Mesenteric fat pad (tissue), 1 donor: ENCODE measurements around the gene NAA25. TPM values are rescaled to one million over a fixed set of nuclear protein-coding genes. Genes with fewer than 3 reads are reported as not detected.
"Not testable (repeated sequence)": the region's sequence is repeated elsewhere in the genome, so short reads cannot be mapped to it uniquely, and the experiment has no call there.

Experiments
- DNase-seq: peaks from one replicate; pipeline ENCODE4 v3.0.0-alpha.2; 2020; ENCODE audit warnings: low spot score
- total RNA-seq: library from RNA; stranded (reverse); fragmentation: NEBNext Ultra II Directional; extraction: Animal tissue kit (Norgen Biotek cat#: 25700); gene quantifications from one replicate; pipeline ENCODE4 v1.2.1, GENCODE V29; 2021
- donor health status: DM: yes; HTN: yes; CAD: no.

The NAA25 gene
- total RNA-seq, 1 donor from 2014 or later = 31.6 TPM

- DNase-seq = no peak
Observed at GRCh38 chr12:112010415-112011344, 97.9 kb downstream of the NAA25 start.

GRCh38 chr12:112009596-112009995 lies 99.0 kb downstream of the NAA25 start:
- DNase-seq = not testable (repeated sequence)

- no peak for DNase-seq
Observed at GRCh38 chr12:112008918-112009317, 99.7 kb downstream of the NAA25 start.

- no peak for DNase-seq
Observed at GRCh38 chr12:112007945-112008344, 100.6 kb downstream of the NAA25 start.

GRCh38 chr12:112005419-112006395 lies 102.9 kb downstream of the NAA25 start:
- no peak for DNase-seq

- DNase-seq = no peak
Observed at GRCh38 chr12:112004041-112004440, 104.5 kb downstream of the NAA25 start.

- no peak for DNase-seq
Observed at GRCh38 chr12:112001576-112001975, 107.0 kb downstream of the NAA25 start.

- DNase-seq = no peak
Observed at GRCh38 chr12:112000820-112001219, 107.8 kb downstream of the NAA25 start.

- not testable (repeated sequence) for DNase-seq
Observed at GRCh38 chr12:111999129-111999528, 109.5 kb downstream of the NAA25 start.

GRCh38 chr12:111998015-111998414 lies 110.6 kb downstream of the NAA25 start:
- DNase-seq = no peak

- no peak for DNase-seq
Observed at GRCh38 chr12:111997300-111997699, 111.3 kb downstream of the NAA25 start.

GRCh38 chr12:111995782-111996480 lies 112.7 kb downstream of the NAA25 start:
- DNase-seq = no peak

GRCh38 chr12:111994211-111995111 lies 114.1 kb downstream of the NAA25 start:
- DNase-seq = not testable (repeated sequence)

- DNase-seq = no peak
Observed at GRCh38 chr12:111993292-111994150, 115.1 kb downstream of the NAA25 start.

- DNase-seq = no peak
Observed at GRCh38 chr12:111992464-111992863, 116.1 kb downstream of the NAA25 start.

- DNase-seq = no peak
Observed at GRCh38 chr12:111991946-111992345, 116.6 kb downstream of the NAA25 start.

GRCh38 chr12:111991535-111991934 lies 117.0 kb downstream of the NAA25 start:
- no peak for DNase-seq

- no peak for DNase-seq
Observed at GRCh38 chr12:111984820-111985219, 123.8 kb downstream of the NAA25 start.

GRCh38 chr12:111981987-111982386 lies 126.6 kb downstream of the NAA25 start:
- no peak for DNase-seq
